ENCODE measurements around the gene LSM12.

The LSM12 gene

DNA sequence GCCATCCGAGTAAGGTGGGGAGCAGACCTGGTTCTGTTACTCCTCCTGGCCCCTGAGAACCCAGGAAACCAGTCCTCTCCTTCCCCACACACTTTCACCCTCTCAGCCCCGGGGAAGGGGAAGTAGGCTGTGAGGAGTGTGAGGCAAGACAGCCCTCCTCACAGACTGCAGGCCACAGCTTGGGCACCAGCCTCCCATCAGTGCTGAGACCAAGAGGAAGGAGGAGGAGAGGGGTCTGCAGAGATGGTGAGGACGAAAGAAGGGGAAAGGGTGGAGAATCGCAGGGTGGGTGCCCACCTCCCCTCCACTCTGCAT lies 11.1 kb upstream of the LSM12 start:
- H3K4me3 ChIP-seq (ENCODE audit: low read depth, low read length, poor library complexity, severe bottlenecking), result no peak overlapping the region
- H2AFZ ChIP-seq (ENCODE audit: low read length), result no peak overlapping the region
- H3K9me3 ChIP-seq (ENCODE audit: low read length), result no peaks in the 10 kb centered on the region
- no peaks in the 10 kb centered on the region for H3K79me2 ChIP-seq (ENCODE audit: insufficient read depth, low read length)
- no peaks in the 10 kb centered on the region for H3K4me1 ChIP-seq (ENCODE audit: insufficient read depth, low read length, severe bottlenecking)
- H3K9ac ChIP-seq (ENCODE audit: low read length), result no peak overlapping the region
- H3K27ac ChIP-seq (ENCODE audit: low read depth, low read length, poor library complexity, severe bottlenecking), result no peak overlapping the region
- no peak overlapping the region for H3K4me2 ChIP-seq (ENCODE audit: low read length)
- no peaks in the 10 kb centered on the region for H4K20me1 ChIP-seq (ENCODE audit: insufficient read depth, low read length)
- H3K9me2 ChIP-seq (ENCODE audit: low read depth, low read length), result no peaks in the 10 kb centered on the region
- no peaks in the 10 kb centered on the region for H3K27me3 ChIP-seq (ENCODE audit: insufficient read depth, low read length)
- peaks cover 27% of the 10 kb centered on the region for H3K36me3 ChIP-seq (ENCODE audit: insufficient read depth, low read length)
- no peak for TF ChIP-seq EZH2 (IDR thresholded peaks at IDR 0.05; ENCODE audit: borderline replicate concordance, low read length)
- TF ChIP-seq, protein P1, sequence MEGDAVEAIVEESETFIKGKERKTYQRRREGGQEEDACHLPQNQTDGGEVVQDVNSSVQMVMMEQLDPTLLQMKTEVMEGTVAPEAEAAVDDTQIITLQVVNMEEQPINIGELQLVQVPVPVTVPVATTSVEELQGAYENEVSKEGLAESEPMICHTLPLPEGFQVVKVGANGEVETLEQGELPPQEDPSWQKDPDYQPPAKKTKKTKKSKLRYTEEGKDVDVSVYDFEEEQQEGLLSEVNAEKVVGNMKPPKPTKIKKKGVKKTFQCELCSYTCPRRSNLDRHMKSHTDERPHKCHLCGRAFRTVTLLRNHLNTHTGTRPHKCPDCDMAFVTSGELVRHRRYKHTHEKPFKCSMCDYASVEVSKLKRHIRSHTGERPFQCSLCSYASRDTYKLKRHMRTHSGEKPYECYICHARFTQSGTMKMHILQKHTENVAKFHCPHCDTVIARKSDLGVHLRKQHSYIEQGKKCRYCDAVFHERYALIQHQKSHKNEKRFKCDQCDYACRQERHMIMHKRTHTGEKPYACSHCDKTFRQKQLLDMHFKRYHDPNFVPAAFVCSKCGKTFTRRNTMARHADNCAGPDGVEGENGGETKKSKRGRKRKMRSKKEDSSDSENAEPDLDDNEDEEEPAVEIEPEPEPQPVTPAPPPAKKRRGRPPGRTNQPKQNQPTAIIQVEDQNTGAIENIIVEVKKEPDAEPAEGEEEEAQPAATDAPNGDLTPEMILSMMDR (IDR thresholded peaks at IDR 0.05; ENCODE audit: low read length), result no peak
- no peaks in the 10 kb centered on the region for H3F3A ChIP-seq (ENCODE audit: insufficient read depth, low read length)

DNA sequence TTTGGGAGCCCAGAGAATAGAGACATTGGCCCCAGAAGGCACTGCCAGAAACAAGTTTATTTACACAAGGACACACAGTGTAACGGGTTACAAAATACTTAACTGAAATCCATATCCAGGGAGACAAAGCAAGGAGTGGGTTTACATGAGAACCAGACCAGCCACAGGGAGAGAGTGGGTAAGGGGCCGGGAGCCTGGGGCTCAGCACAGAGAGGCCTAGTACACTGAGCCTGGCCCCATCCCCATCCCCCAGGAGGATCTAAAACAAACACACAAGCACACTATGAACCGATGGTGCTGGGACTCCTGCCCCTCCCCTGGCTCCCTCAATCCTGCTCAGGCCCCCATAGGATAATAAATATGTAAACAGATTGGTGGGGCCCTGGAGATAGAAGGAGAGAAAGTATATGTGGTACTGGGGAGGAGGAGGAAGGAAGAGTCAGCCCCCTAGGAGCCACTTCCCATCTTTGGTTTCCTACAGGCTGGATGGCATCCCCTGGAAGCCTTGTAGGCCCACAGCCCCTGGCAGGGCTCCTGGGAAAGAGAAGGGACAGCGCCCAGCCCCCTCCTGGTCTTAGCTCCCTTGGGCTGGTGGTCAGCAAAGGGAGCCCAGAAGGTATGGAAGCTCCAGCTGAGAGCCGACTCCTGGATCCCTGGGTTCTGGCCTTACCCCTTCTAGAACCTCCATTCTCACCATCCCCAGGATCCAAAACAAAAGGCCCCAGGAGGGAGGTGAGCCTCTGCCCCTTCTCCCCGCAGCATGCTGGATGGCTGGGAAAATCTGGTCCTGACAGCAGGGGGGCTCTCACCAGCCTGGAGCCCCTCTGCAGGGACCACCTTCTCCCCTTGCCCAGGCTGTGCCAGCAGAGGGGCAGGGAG lies 10.5 kb upstream of the LSM12 start:
- Histone ChIP-seq H3K27ac (ENCODE audit: low read depth, low read length, poor library complexity, severe bottlenecking) (no peak overlapping the region), H3K9me3 (ENCODE audit: low read length) (no peaks in the 10 kb centered on the region), H3K4me1 (ENCODE audit: insufficient read depth, low read length, severe bottlenecking) (peaks cover under 1% of the 10 kb centered on the region), H3K9me2 (ENCODE audit: low read depth, low read length) (no peaks in the 10 kb centered on the region), H3F3A (ENCODE audit: insufficient read depth, low read length) (no peaks in the 10 kb centered on the region), H4K20me1 (ENCODE audit: insufficient read depth, low read length) (no peaks in the 10 kb centered on the region), H3K27me3 (ENCODE audit: insufficient read depth, low read length) (no peaks in the 10 kb centered on the region), H3K79me2 (ENCODE audit: insufficient read depth, low read length) (no peaks in the 10 kb centered on the region), H3K4me3 (ENCODE audit: low read depth, low read length, poor library complexity, severe bottlenecking) (no peak overlapping the region), H3K4me2 (ENCODE audit: low read length) (no peak overlapping the region), H2AFZ (ENCODE audit: low read length) (no peak overlapping the region), H3K36me3 (ENCODE audit: insufficient read depth, low read length) (peaks cover 27% of the 10 kb centered on the region), H3K9ac (ENCODE audit: low read length) (no peak overlapping the region)
- TF ChIP-seq EZH2 (IDR thresholded peaks at IDR 0.05; ENCODE audit: borderline replicate concordance, low read length), result no peak
- TF ChIP-seq, protein P1 (IDR thresholded peaks at IDR 0.05; ENCODE audit: low read length), result no peak

DNA sequence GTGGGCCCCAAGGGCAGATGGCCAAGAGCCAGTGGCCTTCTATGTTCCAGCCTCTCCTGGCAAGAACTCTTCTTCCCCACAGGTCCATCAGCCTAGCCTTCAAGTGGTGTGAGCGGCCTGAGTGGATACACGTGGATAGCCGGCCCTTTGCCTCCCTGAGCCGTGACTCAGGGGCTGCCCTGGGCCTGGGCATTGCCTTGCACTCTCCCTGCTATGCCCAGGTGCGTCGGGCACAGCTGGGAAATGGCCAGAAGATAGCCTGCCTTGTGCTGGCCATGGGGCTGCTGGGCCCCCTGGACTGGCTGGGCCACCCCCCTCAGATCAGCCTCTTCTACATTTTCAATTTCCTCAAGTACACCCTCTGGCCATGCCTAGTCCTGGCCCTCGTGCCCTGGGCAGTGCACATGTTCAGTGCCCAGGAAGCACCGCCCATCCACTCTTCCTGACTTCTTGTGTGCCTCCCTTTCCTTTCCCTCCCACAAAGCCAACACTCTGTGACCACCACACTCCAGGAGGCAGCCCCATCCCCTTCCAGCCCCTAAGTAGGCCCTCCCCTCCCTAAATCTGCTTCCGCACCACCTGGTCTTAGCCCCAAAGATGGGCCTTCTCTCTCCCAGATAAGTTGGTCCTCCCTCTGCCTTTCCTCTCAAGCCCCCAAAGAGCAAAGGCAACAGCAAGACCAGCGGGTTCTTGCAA lies 9.3 kb upstream of the LSM12 start:
- no peak overlapping the region for H3K4me2 ChIP-seq (ENCODE audit: low read length)
- no peaks in the 10 kb centered on the region for H3K27me3 ChIP-seq (ENCODE audit: insufficient read depth, low read length)
- H2AFZ ChIP-seq (ENCODE audit: low read length), result no peak overlapping the region
- H3K9me3 ChIP-seq (ENCODE audit: low read length), result no peaks in the 10 kb centered on the region
- no peak overlapping the region for H3K9ac ChIP-seq (ENCODE audit: low read length)
- no peaks in the 10 kb centered on the region for H3K9me2 ChIP-seq (ENCODE audit: low read depth, low read length)
- no peak overlapping the region for H3K27ac ChIP-seq (ENCODE audit: low read depth, low read length, poor library complexity, severe bottlenecking)
- no peaks in the 10 kb centered on the region for H3K79me2 ChIP-seq (ENCODE audit: insufficient read depth, low read length)
- peaks cover 27% of the 10 kb centered on the region for H3K36me3 ChIP-seq (ENCODE audit: insufficient read depth, low read length)
- H4K20me1 ChIP-seq (ENCODE audit: insufficient read depth, low read length), result no peaks in the 10 kb centered on the region
- TF ChIP-seq, protein P1 (IDR thresholded peaks at IDR 0.05; ENCODE audit: low read length), result no peak
- no peak for TF ChIP-seq EZH2 (IDR thresholded peaks at IDR 0.05; ENCODE audit: borderline replicate concordance, low read length)
- H3F3A ChIP-seq (ENCODE audit: insufficient read depth, low read length), result no peaks in the 10 kb centered on the region
- peaks cover 13% of the 10 kb centered on the region for H3K4me1 ChIP-seq (ENCODE audit: insufficient read depth, low read length, severe bottlenecking)
- H3K4me3 ChIP-seq (ENCODE audit: low read depth, low read length, poor library complexity, severe bottlenecking), result no peak overlapping the region

All from OCI-LY1 (cell line).